Activated naive CD8-positive, alpha-beta T cell treated with anti-CD3 and anti-CD28 coated beads, Interleukin-2, amount 10 ng/mL, durations not matched to agents 7 days and 5 days (primary cell): ENCODE data around the gene ZGPAT. TPM values are rescaled to one million over a fixed set of nuclear protein-coding genes. Genes with fewer than 3 reads are reported as not detected.

Source experiments
- ATAC-seq: fragments of 150-1000 bp; cut with Tn5 transposase; one replicate; pipeline ENCODE4 v1.10.0; 2021; ENCODE audit warnings: low read depth, moderate library complexity
- POLR2A ChIA-PET: fragments of 350-600 bp; sonication (Branson Sonifier 250); formaldehyde crosslinking; loops from one replicate; lab custom pipeline; 2021; ENCODE audit warnings: antibody characterized with exemption; lab: Charles Lee
- DNase-seq: peaks from one replicate; pipeline ENCODE4 v3.0.0; 2021
- H3K27ac Mint-ChIP-seq: one replicate; pipeline ENCODE4 v1.8.0; 2022; ENCODE audit warnings: mild to moderate bottlenecking, mixed read lengths
- H3K27me3 Mint-ChIP-seq: one replicate; pipeline ENCODE4 v1.8.0; 2022; ENCODE audit warnings: mild to moderate bottlenecking, moderate library complexity, mixed read lengths
- H3K36me3 Mint-ChIP-seq: one replicate; pipeline ENCODE4 v1.8.0; 2021; ENCODE audit warnings: mild to moderate bottlenecking, mixed read lengths
- H3K4me1 Mint-ChIP-seq: one replicate; pipeline ENCODE4 v1.8.0; 2021; ENCODE audit warnings: mixed read lengths
- H3K4me3 Mint-ChIP-seq: one replicate; pipeline ENCODE4 v1.8.0; 2022; ENCODE audit warnings: mild to moderate bottlenecking, moderate library complexity, mixed read lengths
- H3K9me3 Mint-ChIP-seq: one replicate; pipeline ENCODE4 v1.8.0; 2021; ENCODE audit warnings: mixed read lengths
- total RNA-seq, 2 experiments: library from RNA; stranded (reverse); gene quantifications; one replicate each; pipeline ENCODE4 v1.2.3, GENCODE V29; 2021

Gene ZGPAT
- total RNA-seq, 2 experiments from 2014 or later, result 43.0 to 44.5 TPM

DNA sequence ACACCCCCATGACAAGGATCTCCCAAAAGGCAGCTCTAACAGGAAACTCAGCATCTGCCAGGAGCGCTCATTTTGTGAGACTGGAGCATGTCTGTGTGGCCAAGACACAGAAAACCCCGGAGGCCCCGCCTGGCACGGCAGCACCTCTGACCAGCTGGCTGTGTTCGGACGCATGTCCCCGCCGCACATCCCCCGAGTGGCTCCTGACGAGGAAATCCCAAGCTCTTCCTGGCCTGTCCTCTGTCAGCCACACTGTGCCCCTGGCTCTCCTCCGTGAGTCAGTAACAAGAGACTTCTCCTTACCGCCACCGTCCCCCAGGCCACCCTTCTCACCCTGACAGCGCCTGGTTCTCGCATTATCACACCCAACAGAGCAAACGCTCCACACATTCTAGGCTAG lies 46.2 kb downstream of the ZGPAT start:
- peaks cover 26% of the 10 kb centered on the region for H3K4me1 Mint-ChIP-seq
- H3K9me3 Mint-ChIP-seq, result no peaks in the 10 kb centered on the region
- H3K27ac Mint-ChIP-seq, result no peak overlapping the region
- H3K36me3 Mint-ChIP-seq, result no peaks in the 10 kb centered on the region
- peaks cover 5% of the 10 kb centered on the region for H3K27me3 Mint-ChIP-seq
- DNase-seq (no peak), ATAC-seq (no peak)
- POLR2A ChIA-PET, result no interaction called here
- H3K4me3 Mint-ChIP-seq, result no peak overlapping the region

GRCh38 chr20:63755933-63756647 lies 48.3 kb downstream of the ZGPAT start:
- no peak for DNase-seq
- H3K4me3 Mint-ChIP-seq, result peak overlapping the region; percentile 36
- no peak for ATAC-seq
- H3K36me3 Mint-ChIP-seq, result no peaks in the 10 kb centered on the region
- H3K9me3 Mint-ChIP-seq, result no peaks in the 10 kb centered on the region
- peak overlapping the region; percentile 18 for H3K27ac Mint-ChIP-seq
- POLR2A ChIA-PET, result no interaction called here
- peaks cover 16% of the 10 kb centered on the region for H3K4me1 Mint-ChIP-seq
- H3K27me3 Mint-ChIP-seq, result peaks cover 9% of the 10 kb centered on the region

GRCh38 chr20:63756648-63756991 lies 48.8 kb downstream of the ZGPAT start:
- H3K4me3 Mint-ChIP-seq, result peak overlapping the region; percentile 36
- no peaks in the 10 kb centered on the region for H3K9me3 Mint-ChIP-seq
- DNase-seq (peak; percentile 62), ATAC-seq (peak; percentile 79)
- peaks cover 9% of the 10 kb centered on the region for H3K27me3 Mint-ChIP-seq
- peaks cover 13% of the 10 kb centered on the region for H3K4me1 Mint-ChIP-seq
- H3K36me3 Mint-ChIP-seq, result no peaks in the 10 kb centered on the region
- POLR2A ChIA-PET, result no interaction called here
- peak overlapping the region; percentile 18 for H3K27ac Mint-ChIP-seq

DNA sequence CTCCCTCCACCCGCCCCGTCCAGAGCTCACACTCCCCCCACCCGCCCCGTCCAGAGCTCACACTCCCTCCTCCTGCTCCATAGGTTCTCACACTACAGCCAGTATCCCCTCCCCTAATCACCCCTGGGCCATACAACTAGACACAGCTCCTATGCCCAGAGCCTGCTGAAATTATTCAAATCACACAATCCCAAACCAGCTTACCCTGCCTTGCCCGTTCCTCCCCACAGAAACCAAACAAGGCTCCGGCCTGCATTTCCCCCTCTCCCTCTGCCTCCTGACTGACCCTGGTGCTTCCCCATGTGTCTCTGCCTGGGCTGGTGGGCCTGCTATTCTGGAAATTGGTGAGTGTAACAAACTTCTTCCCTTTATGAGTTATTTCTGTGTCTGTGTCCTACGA lies 50.3 kb downstream of the ZGPAT start:
- no peak for DNase-seq
- Mint-ChIP-seq H3K27me3 (peaks cover 16% of the 10 kb centered on the region), H3K27ac (no peak overlapping the region), H3K36me3 (no peaks in the 10 kb centered on the region), H3K9me3 (no peaks in the 10 kb centered on the region), H3K4me1 (peaks cover 13% of the 10 kb centered on the region), H3K4me3 (no peak overlapping the region)
- ATAC-seq, result no peak
- POLR2A ChIA-PET, result no interaction called here

DNA sequence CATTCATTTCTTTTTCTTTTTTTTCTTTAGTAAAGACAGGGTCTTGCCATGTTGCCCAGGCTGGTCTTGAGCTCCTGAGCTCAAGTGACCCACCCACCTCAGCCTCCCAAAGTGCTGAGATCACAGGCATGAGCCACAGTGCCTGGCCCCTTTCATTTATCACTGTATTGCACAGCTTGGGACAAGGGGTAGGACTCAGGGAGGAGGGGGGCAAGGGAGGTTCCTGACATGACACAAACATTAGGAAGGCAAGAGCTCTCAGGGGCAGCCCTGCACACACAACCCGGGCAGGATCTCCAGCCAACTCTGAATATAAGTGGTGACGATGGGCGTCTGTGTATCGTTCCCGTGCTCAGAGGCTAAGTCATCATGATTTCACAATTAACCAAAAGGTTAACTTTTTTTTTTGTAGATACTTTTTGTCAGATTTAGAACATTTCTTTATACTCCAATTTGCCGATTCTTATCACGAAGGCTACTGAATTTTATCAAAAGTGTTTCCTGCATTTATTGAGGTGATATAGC lies 51.6 kb downstream of the ZGPAT start:
- POLR2A ChIA-PET, result interaction anchor here (1.6 kb wide), 1 partner anchor 51 kb away, joined by 3 read pairs; the partner anchor contains the start of genes ARFRP1 and ZGPAT
- Mint-ChIP-seq H3K27me3 (peaks cover 16% of the 10 kb centered on the region), H3K9me3 (no peaks in the 10 kb centered on the region), H3K36me3 (no peaks in the 10 kb centered on the region), H3K4me1 (peaks cover 13% of the 10 kb centered on the region), H3K4me3 (no peak overlapping the region), H3K27ac (no peak overlapping the region)
- DNase-seq, result no peak
- ATAC-seq, result no peak

- POLR2A ChIA-PET, result no interaction called here
- no peak for DNase-seq
- Mint-ChIP-seq H3K27me3 (peaks cover 10% of the 10 kb centered on the region), H3K27ac (no peak overlapping the region), H3K9me3 (no peaks in the 10 kb centered on the region), H3K36me3 (no peaks in the 10 kb centered on the region), H3K4me3 (no peak overlapping the region), H3K4me1 (no peaks in the 10 kb centered on the region)
- ATAC-seq, result no peak
Measured at GRCh38 chr20:63765082-63765873, 57.4 kb downstream of the ZGPAT start.

DNA sequence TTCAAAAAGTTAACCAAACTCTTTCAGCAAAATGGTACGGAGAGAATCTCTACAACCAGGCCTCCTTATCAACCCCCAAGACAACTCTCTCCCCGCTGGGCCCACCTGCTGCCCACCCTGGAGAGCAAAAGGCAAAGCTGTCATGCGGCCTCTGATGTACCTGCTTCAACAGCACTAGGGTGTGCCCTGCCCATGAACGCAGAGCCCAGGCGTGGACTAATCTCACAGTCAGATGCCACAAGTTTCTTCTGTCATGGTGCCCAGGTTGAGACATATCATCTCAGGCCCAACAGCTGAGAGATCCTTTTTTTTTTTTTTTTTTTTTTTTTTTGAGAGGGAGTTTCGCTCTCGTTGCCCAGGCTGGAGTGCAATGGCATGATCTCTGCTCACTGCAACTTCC lies 58.1 kb downstream of the ZGPAT start:
- DNase-seq (no peak), ATAC-seq (no peak)
- H3K27ac Mint-ChIP-seq, result no peak overlapping the region
- no peak overlapping the region for H3K4me3 Mint-ChIP-seq
- no peaks in the 10 kb centered on the region for H3K4me1 Mint-ChIP-seq
- POLR2A ChIA-PET, result interaction anchor here (0.7 kb wide), 1 partner anchor 89 kb away, joined by 3 read pairs; no protein-coding TSS in a partner anchor
- H3K9me3 Mint-ChIP-seq, result no peaks in the 10 kb centered on the region
- no peaks in the 10 kb centered on the region for H3K36me3 Mint-ChIP-seq
- H3K27me3 Mint-ChIP-seq, result peaks cover 10% of the 10 kb centered on the region

GRCh38 chr20:63766695-63767426 lies 59.0 kb downstream of the ZGPAT start:
- peaks cover 8% of the 10 kb centered on the region for H3K27me3 Mint-ChIP-seq
- no peaks in the 10 kb centered on the region for H3K36me3 Mint-ChIP-seq
- no peak overlapping the region for H3K27ac Mint-ChIP-seq
- POLR2A ChIA-PET, result interaction anchor here (0.7 kb wide), 1 partner anchor 88 kb away, joined by 3 read pairs; no protein-coding TSS in a partner anchor
- H3K9me3 Mint-ChIP-seq, result no peaks in the 10 kb centered on the region
- DNase-seq (no peak), ATAC-seq (no peak)
- H3K4me3 Mint-ChIP-seq, result no peak overlapping the region
- H3K4me1 Mint-ChIP-seq, result no peaks in the 10 kb centered on the region

DNA sequence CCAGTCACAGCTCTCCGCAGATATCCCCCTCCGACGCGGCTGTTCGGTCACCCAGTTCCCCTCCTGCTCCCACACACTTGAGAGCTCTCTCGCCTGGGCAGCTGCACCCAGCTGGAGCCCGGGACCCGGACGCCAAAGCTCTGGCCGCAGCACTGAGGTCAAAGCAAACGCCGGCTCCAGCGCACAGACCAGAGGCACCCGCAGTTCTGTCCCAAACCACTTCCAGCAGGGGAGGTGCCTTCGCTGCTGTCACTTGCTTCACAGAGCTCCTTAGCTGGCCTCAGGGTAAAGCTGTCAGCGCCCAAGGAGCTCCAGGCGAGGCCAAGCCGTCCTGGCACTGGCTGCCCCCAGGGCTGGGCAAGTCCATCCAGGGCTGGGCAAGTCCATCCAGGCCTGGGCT lies 59.6 kb downstream of the ZGPAT start:
- peaks cover 5% of the 10 kb centered on the region for H3K27me3 Mint-ChIP-seq
- H3K27ac Mint-ChIP-seq, result no peak overlapping the region
- H3K4me3 Mint-ChIP-seq, result no peak overlapping the region
- no peaks in the 10 kb centered on the region for H3K9me3 Mint-ChIP-seq
- POLR2A ChIA-PET, result interaction anchor here (0.6 kb wide), 1 partner anchor 83 kb away, joined by 4 read pairs; no protein-coding TSS in a partner anchor
- no peaks in the 10 kb centered on the region for H3K4me1 Mint-ChIP-seq
- no peak for DNase-seq
- no peak for ATAC-seq
- H3K36me3 Mint-ChIP-seq, result no peaks in the 10 kb centered on the region

DNA sequence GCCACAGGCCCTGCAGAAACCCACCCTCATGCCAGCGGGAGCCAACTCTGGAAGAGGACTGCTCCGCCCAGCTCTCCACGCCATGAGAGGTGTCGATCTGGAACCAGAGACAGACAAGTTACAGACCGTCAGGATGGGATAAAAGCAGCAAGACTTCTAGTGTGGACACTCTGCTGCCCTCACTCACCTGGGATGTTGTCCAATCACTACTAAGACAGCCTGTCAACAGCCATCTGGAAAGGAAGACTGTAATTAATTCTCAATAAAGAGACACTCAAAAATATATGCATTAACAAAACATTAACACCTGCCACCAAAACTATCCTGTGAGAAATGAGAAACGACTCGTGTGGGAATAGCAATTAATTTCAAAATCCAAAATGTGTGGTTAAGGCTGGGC lies 60.0 kb downstream of the ZGPAT start:
- ATAC-seq (no peak), DNase-seq (no peak)
- no peaks in the 10 kb centered on the region for H3K36me3 Mint-ChIP-seq
- H3K4me1 Mint-ChIP-seq, result no peaks in the 10 kb centered on the region
- no peak overlapping the region for H3K4me3 Mint-ChIP-seq
- peaks cover 2% of the 10 kb centered on the region for H3K27me3 Mint-ChIP-seq
- H3K9me3 Mint-ChIP-seq, result no peaks in the 10 kb centered on the region
- no peak overlapping the region for H3K27ac Mint-ChIP-seq
- POLR2A ChIA-PET, result interaction anchor here (0.6 to 0.9 kb wide), 2 partner anchors 18 to 83 kb away, joined by 3 to 4 read pairs; no protein-coding TSS in a partner anchor

GRCh38 chr20:63768591-63769515 lies 61.0 kb downstream of the ZGPAT start:
- Mint-ChIP-seq H3K4me3 (no peak overlapping the region), H3K27me3 (peaks cover 2% of the 10 kb centered on the region), H3K9me3 (no peaks in the 10 kb centered on the region), H3K4me1 (no peaks in the 10 kb centered on the region), H3K36me3 (no peaks in the 10 kb centered on the region), H3K27ac (no peak overlapping the region)
- no peak for ATAC-seq
- no peak for DNase-seq
- POLR2A ChIA-PET, result interaction anchor here (0.9 kb wide), 1 partner anchor 19 kb away, joined by 3 read pairs; no protein-coding TSS in a partner anchor

GRCh38 chr20:63769891-63770474 lies 62.1 kb downstream of the ZGPAT start:
- DNase-seq (no peak), ATAC-seq (no peak)
- Mint-ChIP-seq H3K36me3 (no peaks in the 10 kb centered on the region), H3K27me3 (peaks cover 2% of the 10 kb centered on the region), H3K9me3 (no peaks in the 10 kb centered on the region), H3K27ac (no peak overlapping the region), H3K4me3 (no peak overlapping the region), H3K4me1 (no peaks in the 10 kb centered on the region)
- POLR2A ChIA-PET, result no interaction called here
